ENCODE data around the gene CAP2.

DNA sequence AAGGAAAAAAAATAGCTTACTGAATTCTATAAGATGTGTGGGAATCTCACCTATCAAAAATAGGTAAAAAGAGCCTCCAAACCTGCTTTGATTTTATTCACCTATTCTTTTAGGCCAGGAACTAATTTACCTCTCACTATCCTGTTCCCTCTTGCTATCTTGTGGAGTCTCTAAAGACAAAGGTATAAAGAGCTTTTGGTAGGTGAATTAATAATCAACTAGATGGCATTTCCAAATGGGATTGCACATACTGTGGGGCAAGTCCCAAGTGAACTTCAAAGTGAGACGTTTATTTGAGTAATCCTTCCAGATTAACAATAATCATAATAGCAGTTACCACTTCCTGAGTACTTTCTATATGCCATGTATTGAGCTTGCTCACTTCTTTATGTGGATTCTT is 209.5 kb downstream of the CAP2 start:
- TF ChIP-seq POLR2AphosphoS5 (IDR thresholded peaks at IDR 0.05; ENCODE audit: low read depth, low read length) (no peak), TAF1 (IDR thresholded peaks at IDR 0.05; ENCODE audit: borderline replicate concordance, insufficient read depth, low read length) (no peak), REST (IDR thresholded peaks at IDR 0.05; ENCODE audit: insufficient read depth in 1 of 2, low read depth in 2 of 2, low read length in 2 of 2) (no peak), SIN3A (IDR thresholded peaks at IDR 0.05; ENCODE audit: borderline replicate concordance, insufficient read depth, low read length) (no peak)
